ENCODE data around the gene KCNK10.

KCNK10 gene

DNA sequence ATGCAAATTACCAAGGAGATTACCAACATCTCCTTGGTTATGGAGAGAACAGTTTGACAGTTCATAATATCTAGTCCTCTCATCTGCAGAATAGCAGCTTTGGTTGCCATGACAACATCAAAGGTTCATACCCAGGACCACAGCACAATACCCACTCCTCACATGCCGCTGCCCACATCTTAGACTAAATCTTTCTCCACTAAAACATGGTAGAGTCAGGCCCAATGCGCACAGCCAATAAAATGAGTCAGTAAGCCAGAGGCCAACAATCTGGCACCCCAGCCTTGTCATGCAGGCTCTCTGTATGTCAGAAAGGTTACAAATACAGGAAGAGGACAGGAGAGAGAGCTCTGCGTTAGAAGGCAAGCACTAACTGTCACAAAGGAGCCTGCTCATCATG is 70.6 kb downstream of the KCNK10 start:
- TF ChIP-seq MAX (IDR thresholded peaks at IDR 0.05; ENCODE audit: low read depth, low read length) (no peak), MYC (IDR thresholded peaks at IDR 0.05; ENCODE audit: low read depth, low read length) (no peak), POLR2A (IDR thresholded peaks at IDR 0.05; ENCODE audit: extremely low read depth, insufficient read length) (no peak)
- TF ChIP-seq, protein P1, sequence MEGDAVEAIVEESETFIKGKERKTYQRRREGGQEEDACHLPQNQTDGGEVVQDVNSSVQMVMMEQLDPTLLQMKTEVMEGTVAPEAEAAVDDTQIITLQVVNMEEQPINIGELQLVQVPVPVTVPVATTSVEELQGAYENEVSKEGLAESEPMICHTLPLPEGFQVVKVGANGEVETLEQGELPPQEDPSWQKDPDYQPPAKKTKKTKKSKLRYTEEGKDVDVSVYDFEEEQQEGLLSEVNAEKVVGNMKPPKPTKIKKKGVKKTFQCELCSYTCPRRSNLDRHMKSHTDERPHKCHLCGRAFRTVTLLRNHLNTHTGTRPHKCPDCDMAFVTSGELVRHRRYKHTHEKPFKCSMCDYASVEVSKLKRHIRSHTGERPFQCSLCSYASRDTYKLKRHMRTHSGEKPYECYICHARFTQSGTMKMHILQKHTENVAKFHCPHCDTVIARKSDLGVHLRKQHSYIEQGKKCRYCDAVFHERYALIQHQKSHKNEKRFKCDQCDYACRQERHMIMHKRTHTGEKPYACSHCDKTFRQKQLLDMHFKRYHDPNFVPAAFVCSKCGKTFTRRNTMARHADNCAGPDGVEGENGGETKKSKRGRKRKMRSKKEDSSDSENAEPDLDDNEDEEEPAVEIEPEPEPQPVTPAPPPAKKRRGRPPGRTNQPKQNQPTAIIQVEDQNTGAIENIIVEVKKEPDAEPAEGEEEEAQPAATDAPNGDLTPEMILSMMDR (IDR thresholded peaks at IDR 0.05; ENCODE audit: low read depth, low read length), result no peak
- DNase-seq (ENCODE audit: low read depth), result no peak
- H3K4me3 ChIP-seq (ENCODE audit: low read depth, low read length), result no peak overlapping the region

GRCh38 chr14:88251650-88252049 is 71.4 kb downstream of the KCNK10 start:
- DNase-seq (ENCODE audit: low read depth), result no peak
- H3K4me3 ChIP-seq (ENCODE audit: low read depth, low read length), result no peak overlapping the region
- TF ChIP-seq, protein P1 (IDR thresholded peaks at IDR 0.05; ENCODE audit: low read depth, low read length), result no peak
- TF ChIP-seq MYC (IDR thresholded peaks at IDR 0.05; ENCODE audit: low read depth, low read length), result no peak
- no peak for TF ChIP-seq POLR2A (IDR thresholded peaks at IDR 0.05; ENCODE audit: extremely low read depth, insufficient read length)
- TF ChIP-seq MAX (IDR thresholded peaks at IDR 0.05; ENCODE audit: low read depth, low read length), result no peak

DNA sequence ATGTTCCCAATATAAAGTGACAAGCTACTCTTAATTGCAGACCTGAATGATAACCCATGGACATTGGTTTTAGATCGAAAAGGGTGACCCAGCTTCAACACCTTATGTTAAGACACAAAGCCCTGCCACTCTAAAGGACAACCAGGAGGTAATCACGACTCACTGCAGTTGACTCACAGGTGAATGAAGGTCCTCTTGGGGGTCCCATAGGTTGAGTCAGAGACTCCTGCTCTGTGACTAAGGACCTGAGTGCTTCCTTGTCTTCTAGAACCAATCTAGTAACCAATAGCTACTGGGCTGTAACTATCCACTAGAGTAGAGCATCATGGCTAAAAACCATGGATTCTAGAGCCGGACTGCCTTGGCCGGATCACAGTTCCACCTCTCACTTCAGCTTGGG is 73.8 kb downstream of the KCNK10 start:
- DNase-seq (ENCODE audit: low read depth), result no peak
- no peak overlapping the region for H3K4me3 ChIP-seq (ENCODE audit: low read depth, low read length)
- TF ChIP-seq MAX (IDR thresholded peaks at IDR 0.05; ENCODE audit: low read depth, low read length), result no peak
- TF ChIP-seq, protein P1 (IDR thresholded peaks at IDR 0.05; ENCODE audit: low read depth, low read length), result no peak
- no peak for TF ChIP-seq POLR2A (IDR thresholded peaks at IDR 0.05; ENCODE audit: extremely low read depth, insufficient read length)
- TF ChIP-seq MYC (IDR thresholded peaks at IDR 0.05; ENCODE audit: low read depth, low read length), result no peak

GRCh38 chr14:88248606-88249005 is 74.5 kb downstream of the KCNK10 start:
- no peak overlapping the region for H3K4me3 ChIP-seq (ENCODE audit: low read depth, low read length)
- TF ChIP-seq MYC (IDR thresholded peaks at IDR 0.05; ENCODE audit: low read depth, low read length) (no peak), POLR2A (IDR thresholded peaks at IDR 0.05; ENCODE audit: extremely low read depth, insufficient read length) (no peak), MAX (IDR thresholded peaks at IDR 0.05; ENCODE audit: low read depth, low read length) (no peak)
- TF ChIP-seq, protein P1 (IDR thresholded peaks at IDR 0.05; ENCODE audit: low read depth, low read length), result no peak
- no peak for DNase-seq (ENCODE audit: low read depth)

DNA sequence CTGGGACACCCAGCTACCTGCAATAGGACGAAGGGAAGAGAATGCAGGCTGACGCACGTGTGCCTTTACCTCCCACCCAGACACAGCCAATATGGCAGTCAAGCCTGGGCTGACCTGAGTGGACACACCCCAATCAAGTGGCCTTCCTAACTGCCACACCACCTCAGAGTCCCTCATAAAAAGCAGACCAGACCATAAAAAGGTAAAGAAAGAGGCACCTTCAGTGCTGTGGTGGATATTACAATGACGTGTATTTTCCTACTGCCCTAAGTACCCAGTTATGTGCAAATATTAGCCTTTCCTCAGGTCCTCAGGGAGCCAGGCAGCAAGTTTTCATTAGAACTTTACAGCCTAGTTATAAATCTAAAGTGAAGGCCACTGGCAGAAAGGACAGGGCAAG is 75.8 kb downstream of the KCNK10 start:
- TF ChIP-seq MYC (IDR thresholded peaks at IDR 0.05; ENCODE audit: low read depth, low read length) (no peak), MAX (IDR thresholded peaks at IDR 0.05; ENCODE audit: low read depth, low read length) (no peak), POLR2A (IDR thresholded peaks at IDR 0.05; ENCODE audit: extremely low read depth, insufficient read length) (no peak)
- TF ChIP-seq, protein P1 (IDR thresholded peaks at IDR 0.05; ENCODE audit: low read depth, low read length), result no peak
- DNase-seq (ENCODE audit: low read depth), result no peak
- no peak overlapping the region for H3K4me3 ChIP-seq (ENCODE audit: low read depth, low read length)

DNA sequence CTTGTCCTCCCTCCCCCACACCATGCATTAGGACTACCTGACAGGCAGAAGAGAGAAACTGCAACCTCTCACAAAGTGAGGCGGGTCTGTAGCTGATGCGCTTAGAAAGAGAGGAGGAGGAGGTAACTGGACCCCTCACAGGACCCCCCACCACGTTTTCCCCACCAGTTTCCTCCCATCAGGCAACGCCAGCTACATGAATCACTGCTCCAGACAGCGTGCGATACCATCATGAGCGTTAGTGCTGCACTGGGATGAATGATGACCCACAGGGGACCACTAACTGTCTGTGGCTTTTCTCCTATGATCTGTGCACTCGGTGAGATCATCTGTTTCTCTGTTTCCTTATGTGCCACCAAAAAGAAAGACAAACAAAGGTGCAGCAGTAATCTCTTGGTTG is 77.7 kb downstream of the KCNK10 start:
- TF ChIP-seq MAX (IDR thresholded peaks at IDR 0.05; ENCODE audit: low read depth, low read length) (no peak), POLR2A (IDR thresholded peaks at IDR 0.05; ENCODE audit: extremely low read depth, insufficient read length) (no peak), MYC (IDR thresholded peaks at IDR 0.05; ENCODE audit: low read depth, low read length) (no peak)
- TF ChIP-seq, protein P1 (IDR thresholded peaks at IDR 0.05; ENCODE audit: low read depth, low read length), result no peak
- no peak overlapping the region for H3K4me3 ChIP-seq (ENCODE audit: low read depth, low read length)
- DNase-seq (ENCODE audit: low read depth), result no peak
